HepG2 (cell line): ENCODE data around the gene ITPR1. TPM values are rescaled to one million over a fixed set of nuclear protein-coding genes. Genes with fewer than 3 reads are reported as not detected.

ENCODE experiments used
- AGO1 ChIP-seq: fragments of 200-400 bp; formaldehyde crosslinking; IDR thresholded peaks from 2 replicates; pipeline ENCODE4 v1.6.1; 2017; ENCODE audit warnings: mild to moderate bottlenecking, low read depth, low read length, moderate library complexity; ENCODE audit not compliant: poor library complexity, severe bottlenecking
- AHDC1 ChIP-seq: sonication (generic); formaldehyde crosslinking; IDR thresholded peaks from 2 replicates; pipeline ENCODE4 v1.5.1; 2020; ENCODE audit warnings: mild to moderate bottlenecking, missing genetic modification reagents, borderline replicate concordance
- ARID3A ChIP-seq: IDR thresholded peaks from 2 replicates; pipeline ENCODE4 v1.6.1; 2012; ENCODE audit warnings: low read depth, low read length, improper control_type of control experiment
- CBX5 ChIP-seq: sonication (generic); formaldehyde crosslinking; IDR thresholded peaks from 2 replicates; pipeline ENCODE4 v1.4.0; 2020; ENCODE audit warnings: missing genetic modification reagents, borderline replicate concordance
- CHD4 ChIP-seq: fragments of 200-600 bp; sonication (generic); IDR thresholded peaks from 2 replicates; pipeline ENCODE4 v1.7.0; 2017; ENCODE audit warnings: mild to moderate bottlenecking, low read length, borderline replicate concordance
- NFATC3 ChIP-seq: sonication (generic); formaldehyde crosslinking; IDR thresholded peaks from 2 replicates; pipeline ENCODE4 v1.5.1; 2020; ENCODE audit warnings: mild to moderate bottlenecking, missing genetic modification reagents
- PAX8 ChIP-seq: sonication (generic); formaldehyde crosslinking; IDR thresholded peaks from 2 replicates; pipeline ENCODE4 v1.8.0; 2022; ENCODE audit warnings: mild to moderate bottlenecking, missing genetic modification reagents, borderline replicate concordance
- PITX1 ChIP-seq: sonication (generic); formaldehyde crosslinking; IDR thresholded peaks from 2 replicates; pipeline ENCODE4 v1.5.1; 2020; ENCODE audit warnings: mild to moderate bottlenecking, missing genetic modification reagents
- REPIN1 ChIP-seq: sonication (generic); formaldehyde crosslinking; IDR thresholded peaks from 2 replicates; pipeline ENCODE4 v1.8.0; 2022; ENCODE audit warnings: missing genetic modification reagents, low read depth, mild to moderate bottlenecking, borderline replicate concordance
- SMAD3 ChIP-seq: sonication (generic); formaldehyde crosslinking; IDR thresholded peaks from 2 replicates; pipeline ENCODE4 v1.4.0; 2020; ENCODE audit warnings: missing genetic modification reagents
- TCF12 ChIP-seq, 2 experiments: fragments of 450-650 bp in 1 of 2; sonication (generic) in 1 of 2; formaldehyde crosslinking in 1 of 2; IDR thresholded peaks; 2 replicates each; pipeline versions ENCODE4 v1.6.1 to v1.8.0; 2017 to 2022; ENCODE audit warnings: antibody characterized with exemption in 1 of 2, mild to moderate bottlenecking in 1 of 2, missing genetic modification reagents in 1 of 2, moderate library complexity in 1 of 2
- TP53 ChIP-seq: sonication (generic); formaldehyde crosslinking; conservative IDR thresholded peaks from 2 replicates; pipeline ENCODE4 v1.4.0; 2020; ENCODE audit warnings: missing genetic modification reagents
- ZNF12 ChIP-seq: sonication (generic); formaldehyde crosslinking; IDR thresholded peaks from 2 replicates; pipeline ENCODE4 v1.5.0; 2020; ENCODE audit warnings: missing genetic modification reagents
- ZNF512B ChIP-seq: sonication (generic); formaldehyde crosslinking; IDR thresholded peaks from 2 replicates; pipeline ENCODE4 v1.5.1; 2020; ENCODE audit warnings: missing genetic modification reagents, mild to moderate bottlenecking, borderline replicate concordance
- ZNF567 ChIP-seq: sonication (generic); formaldehyde crosslinking; IDR thresholded peaks from 2 replicates; pipeline ENCODE4 v1.8.1; 2023; ENCODE audit warnings: mild to moderate bottlenecking, missing genetic modification reagents, borderline replicate concordance
- ZNF580 ChIP-seq: IDR thresholded peaks from 2 replicates; pipeline ENCODE4 v1.6.1; 2016; ENCODE audit warnings: low read depth, borderline replicate concordance
- ZNF629 ChIP-seq: sonication (generic); formaldehyde crosslinking; conservative IDR thresholded peaks from 2 replicates; pipeline ENCODE4 v1.5.0; 2020; ENCODE audit warnings: missing genetic modification reagents
- ZNF776 ChIP-seq: sonication (generic); formaldehyde crosslinking; IDR thresholded peaks from 2 replicates; pipeline ENCODE4 v1.4.0; 2020; ENCODE audit warnings: mild to moderate bottlenecking, missing genetic modification reagents
- polyA plus RNA-seq, 8 experiments: library from polyadenylated mRNA; depleted of rRNA in 3 of 8; stranded (reverse) in 7 of 8; unstranded in 1 of 8; fragments of >200 nt; fragmentation: Illumina TruSeq in 4 of 8; extraction: Trizol in 4 of 8; gene quantifications; 2 replicates each; pipeline versions ENCODE4 v1.2.1 to v1.2.3, GENCODE V29; 2011 to 2016; ENCODE audit warnings: low read depth in 4 of 8, missing spikeins in 1 of 8, mixed read lengths in 1 of 8; ENCODE audit not compliant: insufficient read depth in 1 of 8
- total RNA-seq, 5 experiments: library from RNA; depleted of rRNA; stranded (reverse); fragments of >200 nt; fragmentation: Illumina TruSeq; extraction: Trizol; gene quantifications; 2 replicates each; pipeline ENCODE4 v1.2.3, GENCODE V29; 2016; ENCODE audit warnings: low read depth in 1 of 5

ITPR1 gene
- total and polyA plus RNA-seq, 2 of the 13 experiments (the other 11 are each of a cell fraction or from before 2014, with no cell fraction given), result 10.0 to 11.4 TPM

GRCh38 chr3:4505688-4506558, 12.8 kb downstream of the ITPR1 start (continued):
- TF ChIP-seq ZNF512B (CRISPR knock-in tag) (0 out of 2 replicates have a peak, but pooled peaks have one; percentile 37), PITX1 (CRISPR knock-in tag) (no peak), CBX5 (no peak), CHD4 (0 out of 2 replicates have a peak, but pooled peaks have one; percentile 57), ZNF629 (peak; percentile 95), PAX8 (CRISPR knock-in tag) (no peak), ARID3A (no peak), NFATC3 (CRISPR knock-in tag) (no peak), ZNF12 (no peak), TP53 (CRISPR knock-in tag) (no peak), TCF12 (IDR thresholded peaks at IDR 0.05) (no peak), TCF12 (CRISPR knock-in tag; IDR thresholded peaks at IDR 0.05) (no peak), ZNF580 (no peak), AGO1 (no peak), ZNF567 (CRISPR knock-in tag) (no peak), AHDC1 (CRISPR knock-in tag) (no peak), SMAD3 (CRISPR knock-in tag) (no peak), REPIN1 (CRISPR knock-in tag) (no peak), ZNF776 (CRISPR knock-in tag) (no peak)
